CD14-positive monocyte (primary cell): ENCODE data around the gene KRT23. TPM values are rescaled to one million over a fixed set of nuclear protein-coding genes. Genes with fewer than 3 reads are reported as not detected.

Experiments used
- DNase-seq, 3 donors: peaks; one replicate each; pipeline ENCODE4 v3.0.0-alpha.2; 2011 to 2022
- H2AFZ ChIP-seq: 2 replicates; pipeline ENCODE4 v1.6.0; 2012; ENCODE audit warnings: mild to moderate bottlenecking, low read depth, low read length, inconsistent platforms; ENCODE audit not compliant: insufficient read depth, poor library complexity, severe bottlenecking
- H3K27ac ChIP-seq, 2 donors: 1 replicate in 1 of 2; 2 replicates in 1 of 2; pipeline ENCODE4 v1.5.1; 2012 to 2013; ENCODE audit warnings: low read length in 2 of 2, control low read depth in 1 of 2, inconsistent platforms in 1 of 2, low read depth in 1 of 2, mild to moderate bottlenecking in 1 of 2
- H3K27me3 ChIP-seq, 2 donors: one replicate each; pipeline versions ENCODE4 v1.6.0 to v1.6.1; 2011 to 2013; ENCODE audit warnings: low read length in 2 of 2; ENCODE audit not compliant: control insufficient read depth in 2 of 2, insufficient read depth in 2 of 2
- H3K36me3 ChIP-seq, 2 donors: replicated peaks in 1 of 2; 1 replicate in 1 of 2; 2 replicates in 1 of 2; pipeline versions ENCODE4 v1.5.1 to v1.6.1; 2012 to 2013; ENCODE audit warnings: low read length in 2 of 2, control low read depth in 1 of 2, inconsistent platforms in 1 of 2, mild to moderate bottlenecking in 1 of 2; ENCODE audit not compliant: insufficient read depth in 2 of 2, control insufficient read depth in 1 of 2
- H3K4me1 ChIP-seq, 2 donors: 1 replicate in 1 of 2; 2 replicates in 1 of 2; pipeline versions ENCODE4 v1.5.1 to v1.6.1; 2012 to 2013; ENCODE audit warnings: low read length in 2 of 2, control low read depth in 1 of 2, inconsistent platforms in 1 of 2, mild to moderate bottlenecking in 1 of 2, moderate library complexity in 1 of 2; ENCODE audit not compliant: insufficient read depth in 2 of 2, control insufficient read depth in 1 of 2
- H3K4me2 ChIP-seq: replicated peaks from 2 replicates; pipeline ENCODE3; 2012; ENCODE audit warnings: low read length, moderate library complexity, mild to moderate bottlenecking; ENCODE audit not compliant: poor library complexity, severe bottlenecking; ENCODE audit errors: extremely low read depth
- H3K4me3 ChIP-seq, 3 experiments: fragments of 200-600 bp in 1 of 3; sonication (generic) in 1 of 3; replicated peaks in 1 of 3; 1 replicate in 2 of 3; 2 replicates in 1 of 3; pipeline ENCODE4 v1.5.1; 2011 to 2013; ENCODE audit warnings: low read length in 3 of 3, mild to moderate bottlenecking in 3 of 3, control low read depth in 2 of 3, low read depth in 2 of 3, inconsistent platforms in 1 of 3, moderate library complexity in 1 of 3
- H3K79me2 ChIP-seq: 2 replicates; pipeline ENCODE4 v1.6.0; 2012; ENCODE audit warnings: mild to moderate bottlenecking, control low read depth, inconsistent platforms, low read length, moderate library complexity; ENCODE audit not compliant: insufficient read depth
- H3K9ac ChIP-seq: 2 replicates; pipeline ENCODE4 v1.6.0; 2017; ENCODE audit warnings: low read length, mild to moderate bottlenecking; ENCODE audit not compliant: insufficient read depth, poor library complexity, severe bottlenecking
- H3K9me3 ChIP-seq, 2 donors: replicated peaks in 1 of 2; 1 replicate in 1 of 2; 2 replicates in 1 of 2; pipeline versions ENCODE4 v1.5.1 to v1.6.1; 2012 to 2013; ENCODE audit warnings: low read length in 2 of 2, control low read depth in 1 of 2; ENCODE audit not compliant: control insufficient read depth in 1 of 2, insufficient read depth in 1 of 2
- H4K20me1 ChIP-seq: 2 replicates; pipeline ENCODE4 v1.6.0; 2012; ENCODE audit warnings: mild to moderate bottlenecking, low read length, control low read depth, moderate library complexity; ENCODE audit not compliant: insufficient read depth
- H3K27ac Mint-ChIP-seq, 7 donors: one replicate each; pipeline ENCODE4 v1.8.0; 2020; ENCODE audit warnings: mild to moderate bottlenecking in 7 of 7, mixed read lengths in 7 of 7, moderate library complexity in 6 of 7, inconsistent platforms in 2 of 7
- H3K27me3 Mint-ChIP-seq, 3 donors: one replicate each; pipeline ENCODE4 v1.8.0; 2021 to 2022; ENCODE audit warnings: low read depth in 3 of 3, mild to moderate bottlenecking in 3 of 3, mixed read lengths in 3 of 3, moderate library complexity in 3 of 3, inconsistent platforms in 1 of 3
- H3K36me3 Mint-ChIP-seq, 2 donors: one replicate each; pipeline ENCODE4 v1.8.0; 2020; ENCODE audit warnings: mixed read lengths in 2 of 2, inconsistent platforms in 1 of 2, mild to moderate bottlenecking in 1 of 2
- H3K4me1 Mint-ChIP-seq: one replicate; pipeline ENCODE4 v1.8.0; 2020; ENCODE audit warnings: mild to moderate bottlenecking, mixed read lengths
- H3K4me3 Mint-ChIP-seq, 2 donors: one replicate each; pipeline ENCODE4 v1.8.0; 2020; ENCODE audit warnings: mild to moderate bottlenecking in 2 of 2, mixed read lengths in 2 of 2, moderate library complexity in 1 of 2
- H3K9me3 Mint-ChIP-seq, 7 donors: one replicate each; pipeline ENCODE4 v1.8.0; 2020 to 2022; ENCODE audit warnings: mixed read lengths in 7 of 7, mild to moderate bottlenecking in 6 of 7, moderate library complexity in 6 of 7, inconsistent platforms in 2 of 7
- WGBS: methylation state at CpG from one replicate; pipeline ENCODE4 v1.1.5; 2013; ENCODE audit warnings: missing lambda C conversion rate; ENCODE audit not compliant: insufficient coverage; 5-methylcytosine and 5-hydroxymethylcytosine counted together
- intact Hi-C, 2 donors: fragments of 100-400 bp; cut with micrococcal nuclease; formaldehyde crosslinking; loops; one replicate each; pipeline versions ENCODE4 v1.15.0 to v1.15.1; 2023
- polyA plus RNA-seq, 3 donors: library from polyadenylated mRNA; depleted of rRNA in 1 of 3; unstranded in 2 of 3; stranded (reverse) in 1 of 3; fragments of 300-500 nt in 2 of 3; fragments of >200 nt in 1 of 3; fragmentation: Illumina TruSeq in 2 of 3; gene quantifications; 1 replicate in 2 of 3; 2 replicates in 1 of 3; pipeline ENCODE4 v1.2.3, GENCODE V29; 2012 to 2021
- TF ChIP-seq, protein P1 (sequence below): fragments of 200-600 bp; IDR thresholded peaks from one replicate; pipeline ENCODE4 v1.8.0; 2022; ENCODE audit warnings: antibody characterized with exemption, mild to moderate bottlenecking

KRT23 gene
- polyA plus RNA-seq, 3 donors: 1.7 to 7.6 (median 3.6) TPM

DNA sequence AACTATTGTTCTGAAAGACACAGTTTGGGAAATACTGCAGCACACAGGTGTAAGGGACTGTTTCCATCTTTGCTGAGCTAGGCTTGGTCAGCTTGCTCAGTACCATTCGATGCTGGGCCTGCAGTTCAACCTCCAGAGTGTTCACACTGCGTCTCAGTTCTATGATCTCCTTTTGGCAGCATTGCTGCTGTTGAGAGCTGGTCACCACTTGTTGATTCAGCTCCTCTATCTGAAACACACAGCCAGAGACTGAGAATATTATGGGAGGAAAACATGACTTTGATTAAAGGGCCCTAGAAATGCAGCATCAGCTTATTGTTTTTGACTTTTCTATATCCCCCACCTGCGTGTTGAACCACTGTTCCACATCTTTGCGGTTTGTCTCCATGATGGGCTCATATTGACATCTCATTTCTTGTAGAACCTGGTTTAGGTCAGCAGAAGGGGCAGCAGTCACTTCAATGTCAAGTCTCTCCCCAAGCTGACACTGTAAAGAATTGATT, 24.7 kb upstream of the KRT23 start:
- no peaks in the 10 kb centered on the region for H3K36me3 ChIP-seq
- Mint-ChIP-seq H3K9me3 (peaks cover 2 to 8% (median 4%) of the 10 kb centered on the region in 7 donors), H3K36me3 (no peaks in the 10 kb centered on the region), H3K27me3 (peaks cover 3 to 13% (median 7%) of the 10 kb centered on the region in 3 donors), H3K4me3 (no peak overlapping the region), H3K27ac (no peak overlapping the region), H3K4me1 (peaks cover 3% of the 10 kb centered on the region)
- H3K79me2 ChIP-seq: no peaks in the 10 kb centered on the region
- no peak for DNase-seq
- H3K4me1 ChIP-seq: no peaks in the 10 kb centered on the region
- TF ChIP-seq, protein P1, sequence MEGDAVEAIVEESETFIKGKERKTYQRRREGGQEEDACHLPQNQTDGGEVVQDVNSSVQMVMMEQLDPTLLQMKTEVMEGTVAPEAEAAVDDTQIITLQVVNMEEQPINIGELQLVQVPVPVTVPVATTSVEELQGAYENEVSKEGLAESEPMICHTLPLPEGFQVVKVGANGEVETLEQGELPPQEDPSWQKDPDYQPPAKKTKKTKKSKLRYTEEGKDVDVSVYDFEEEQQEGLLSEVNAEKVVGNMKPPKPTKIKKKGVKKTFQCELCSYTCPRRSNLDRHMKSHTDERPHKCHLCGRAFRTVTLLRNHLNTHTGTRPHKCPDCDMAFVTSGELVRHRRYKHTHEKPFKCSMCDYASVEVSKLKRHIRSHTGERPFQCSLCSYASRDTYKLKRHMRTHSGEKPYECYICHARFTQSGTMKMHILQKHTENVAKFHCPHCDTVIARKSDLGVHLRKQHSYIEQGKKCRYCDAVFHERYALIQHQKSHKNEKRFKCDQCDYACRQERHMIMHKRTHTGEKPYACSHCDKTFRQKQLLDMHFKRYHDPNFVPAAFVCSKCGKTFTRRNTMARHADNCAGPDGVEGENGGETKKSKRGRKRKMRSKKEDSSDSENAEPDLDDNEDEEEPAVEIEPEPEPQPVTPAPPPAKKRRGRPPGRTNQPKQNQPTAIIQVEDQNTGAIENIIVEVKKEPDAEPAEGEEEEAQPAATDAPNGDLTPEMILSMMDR: no peak
- H4K20me1 ChIP-seq: no peaks in the 10 kb centered on the region
- H3K27me3 ChIP-seq: no peaks in the 10 kb centered on the region
- no peak overlapping the region for H3K4me3 ChIP-seq
- H2AFZ ChIP-seq: no peak overlapping the region
- H3K27ac ChIP-seq: no peak overlapping the region
- peaks cover 4 to 5% of the 10 kb centered on the region in 2 donors for H3K9me3 ChIP-seq
- H3K4me2 ChIP-seq: no peak overlapping the region
- no peak overlapping the region for H3K9ac ChIP-seq
- intact Hi-C loops: no loop called here
- 86% methylated on average over 3 of the region's 4 CpGs for WGBS

DNA sequence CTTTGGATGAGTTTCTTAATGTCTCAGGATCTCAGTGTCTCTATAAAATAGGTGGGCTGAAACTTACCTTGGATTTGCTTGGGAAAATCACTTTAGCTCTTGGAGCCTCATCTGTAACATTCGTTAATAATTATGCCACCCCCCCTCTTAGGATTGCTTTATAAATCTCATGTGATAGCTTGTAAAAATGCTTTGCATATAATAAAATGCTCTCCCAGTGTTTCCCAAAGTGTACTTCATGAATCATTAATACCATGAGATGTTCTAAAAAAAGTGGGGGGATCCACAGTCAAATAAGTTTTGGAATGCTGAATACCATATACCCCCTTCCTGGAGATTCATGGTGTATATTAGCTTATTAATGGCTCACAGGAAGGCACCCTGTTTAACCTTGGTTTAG, 24.1 kb upstream of the KRT23 start:
- no peaks in the 10 kb centered on the region for H4K20me1 ChIP-seq
- Mint-ChIP-seq H3K36me3 (no peaks in the 10 kb centered on the region), H3K27ac (no peak overlapping the region), H3K9me3 (peaks cover 2 to 8% (median 4%) of the 10 kb centered on the region in 7 donors), H3K4me1 (peaks cover 7% of the 10 kb centered on the region), H3K4me3 (no peak overlapping the region), H3K27me3 (peaks cover 2 to 13% (median 7%) of the 10 kb centered on the region in 3 donors)
- intact Hi-C loops: no loop called here
- DNase-seq: no peak
- H3K4me3 ChIP-seq: no peak overlapping the region
- peaks cover 4 to 5% of the 10 kb centered on the region in 2 donors for H3K9me3 ChIP-seq
- no peaks in the 10 kb centered on the region for H3K79me2 ChIP-seq
- WGBS: no CpG with 5 or more reads among the region's 1 CpG
- no peak overlapping the region for H2AFZ ChIP-seq
- no peak overlapping the region for H3K4me2 ChIP-seq
- no peak overlapping the region for H3K9ac ChIP-seq
- H3K27me3 ChIP-seq: no peaks in the 10 kb centered on the region
- TF ChIP-seq, protein P1: no peak
- H3K36me3 ChIP-seq: no peaks in the 10 kb centered on the region
- H3K4me1 ChIP-seq: no peaks in the 10 kb centered on the region
- no peak overlapping the region for H3K27ac ChIP-seq
